ENCODE data around the gene CELF6. TPM values are rescaled to one million over a fixed set of nuclear protein-coding genes. Genes with fewer than 3 reads are reported as not detected.

CELF6 gene
- total RNA-seq, 4 donors from 2014 or later = 1.3 to 4.9 (median 1.9) TPM

- no peak for DNase-seq (ENCODE audit: low spot score)
- no peak for ATAC-seq (ENCODE audit: low FRiP score)
- TF ChIP-seq CTCF (IDR thresholded peaks at IDR 0.05) = no peak
Measured at GRCh38 chr15:72307026-72307425, 12.9 kb downstream of the CELF6 start.

- DNase-seq (ENCODE audit: low spot score) (no peak), ATAC-seq (ENCODE audit: low FRiP score) (no peak)
- TF ChIP-seq CTCF (IDR thresholded peaks at IDR 0.05) = no peak
Measured at GRCh38 chr15:72306211-72306785, 13.7 kb downstream of the CELF6 start.

GRCh38 chr15:72304596-72304995 is 15.4 kb downstream of the CELF6 start:
- ATAC-seq (ENCODE audit: low FRiP score) (no peak), DNase-seq (ENCODE audit: low spot score) (no peak)
- TF ChIP-seq CTCF (IDR thresholded peaks at IDR 0.05) = no peak

GRCh38 chr15:72302955-72303354 is 17.0 kb downstream of the CELF6 start:
- ATAC-seq (ENCODE audit: low FRiP score) = no peak
- no peak for DNase-seq (ENCODE audit: low spot score)
- TF ChIP-seq CTCF (IDR thresholded peaks at IDR 0.05) = no peak

GRCh38 chr15:72289597-72290325 is 30.2 kb downstream of the CELF6 start:
- no peak for DNase-seq (ENCODE audit: low spot score)
- TF ChIP-seq CTCF (IDR thresholded peaks at IDR 0.05) = no peak
- ATAC-seq (ENCODE audit: low FRiP score) = no peak

GRCh38 chr15:72288796-72289596 is 31.0 kb downstream of the CELF6 start:
- DNase-seq (ENCODE audit: low spot score) (no peak), ATAC-seq (ENCODE audit: low FRiP score) (no peak)
- TF ChIP-seq CTCF (IDR thresholded peaks at IDR 0.05) = no peak
